GM12801 (cell line): ENCODE data around the gene LAMA3.

ENCODE experiments used
- TF ChIP-seq, protein P1 (sequence below): IDR thresholded peaks from one replicate; pipeline ENCODE4 v1.5.1; 2011; ENCODE audit warnings: control low read depth; ENCODE audit not compliant: insufficient read length; ENCODE audit errors: extremely low read depth

The LAMA3 gene

GRCh38 chr18:23852236-23853045 is 163.2 kb downstream of the LAMA3 start:
- TF ChIP-seq, protein P1, sequence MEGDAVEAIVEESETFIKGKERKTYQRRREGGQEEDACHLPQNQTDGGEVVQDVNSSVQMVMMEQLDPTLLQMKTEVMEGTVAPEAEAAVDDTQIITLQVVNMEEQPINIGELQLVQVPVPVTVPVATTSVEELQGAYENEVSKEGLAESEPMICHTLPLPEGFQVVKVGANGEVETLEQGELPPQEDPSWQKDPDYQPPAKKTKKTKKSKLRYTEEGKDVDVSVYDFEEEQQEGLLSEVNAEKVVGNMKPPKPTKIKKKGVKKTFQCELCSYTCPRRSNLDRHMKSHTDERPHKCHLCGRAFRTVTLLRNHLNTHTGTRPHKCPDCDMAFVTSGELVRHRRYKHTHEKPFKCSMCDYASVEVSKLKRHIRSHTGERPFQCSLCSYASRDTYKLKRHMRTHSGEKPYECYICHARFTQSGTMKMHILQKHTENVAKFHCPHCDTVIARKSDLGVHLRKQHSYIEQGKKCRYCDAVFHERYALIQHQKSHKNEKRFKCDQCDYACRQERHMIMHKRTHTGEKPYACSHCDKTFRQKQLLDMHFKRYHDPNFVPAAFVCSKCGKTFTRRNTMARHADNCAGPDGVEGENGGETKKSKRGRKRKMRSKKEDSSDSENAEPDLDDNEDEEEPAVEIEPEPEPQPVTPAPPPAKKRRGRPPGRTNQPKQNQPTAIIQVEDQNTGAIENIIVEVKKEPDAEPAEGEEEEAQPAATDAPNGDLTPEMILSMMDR, result no peak

- TF ChIP-seq, protein P1, result no peak
Observed at GRCh38 chr18:23853448-23854195, 164.4 kb downstream of the LAMA3 start.

DNA sequence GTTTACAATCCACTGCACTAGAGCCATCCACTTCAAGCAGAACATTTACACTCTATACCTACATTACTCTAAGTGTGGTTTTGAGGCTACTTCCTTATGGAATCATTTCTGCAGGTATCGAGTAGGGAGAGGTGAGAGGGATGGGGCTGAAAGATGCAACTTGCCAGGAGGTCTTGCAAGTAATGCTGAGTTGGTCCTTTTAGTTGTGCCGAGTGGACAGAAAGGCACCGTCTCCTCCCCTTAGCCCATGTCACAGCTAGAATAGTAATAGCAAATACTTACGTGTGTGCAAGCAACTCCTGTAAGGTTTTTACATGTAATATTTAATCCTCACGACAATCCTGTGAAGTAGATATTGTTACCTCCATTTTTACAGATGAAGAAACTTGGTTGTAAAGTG is 166.5 kb downstream of the LAMA3 start:
- TF ChIP-seq, protein P1, result no peak

GRCh38 chr18:23856466-23857163 is 167.4 kb downstream of the LAMA3 start:
- TF ChIP-seq, protein P1, result no peak

DNA sequence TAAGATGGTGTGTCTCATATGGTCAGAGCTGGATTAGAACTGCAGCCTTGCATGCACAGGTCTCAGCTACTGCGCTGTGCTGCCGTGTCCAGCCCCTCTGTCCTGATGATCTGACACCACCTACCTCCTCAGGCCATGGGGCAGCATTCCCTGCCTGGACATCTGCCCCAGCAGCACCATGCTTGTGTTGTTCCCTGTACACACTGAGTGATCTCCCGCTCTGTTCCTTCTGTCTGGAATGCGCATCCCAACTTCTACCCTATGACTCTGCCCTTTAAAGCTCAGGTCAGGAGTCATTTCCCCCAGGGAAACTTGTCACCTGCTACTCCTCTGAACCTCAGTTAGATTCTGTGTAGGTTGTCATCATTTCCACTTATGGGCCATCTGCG is 167.9 kb downstream of the LAMA3 start:
- TF ChIP-seq, protein P1, result no peak

- TF ChIP-seq, protein P1, result no peak
Observed at GRCh38 chr18:23857756-23858155, 168.5 kb downstream of the LAMA3 start.

DNA sequence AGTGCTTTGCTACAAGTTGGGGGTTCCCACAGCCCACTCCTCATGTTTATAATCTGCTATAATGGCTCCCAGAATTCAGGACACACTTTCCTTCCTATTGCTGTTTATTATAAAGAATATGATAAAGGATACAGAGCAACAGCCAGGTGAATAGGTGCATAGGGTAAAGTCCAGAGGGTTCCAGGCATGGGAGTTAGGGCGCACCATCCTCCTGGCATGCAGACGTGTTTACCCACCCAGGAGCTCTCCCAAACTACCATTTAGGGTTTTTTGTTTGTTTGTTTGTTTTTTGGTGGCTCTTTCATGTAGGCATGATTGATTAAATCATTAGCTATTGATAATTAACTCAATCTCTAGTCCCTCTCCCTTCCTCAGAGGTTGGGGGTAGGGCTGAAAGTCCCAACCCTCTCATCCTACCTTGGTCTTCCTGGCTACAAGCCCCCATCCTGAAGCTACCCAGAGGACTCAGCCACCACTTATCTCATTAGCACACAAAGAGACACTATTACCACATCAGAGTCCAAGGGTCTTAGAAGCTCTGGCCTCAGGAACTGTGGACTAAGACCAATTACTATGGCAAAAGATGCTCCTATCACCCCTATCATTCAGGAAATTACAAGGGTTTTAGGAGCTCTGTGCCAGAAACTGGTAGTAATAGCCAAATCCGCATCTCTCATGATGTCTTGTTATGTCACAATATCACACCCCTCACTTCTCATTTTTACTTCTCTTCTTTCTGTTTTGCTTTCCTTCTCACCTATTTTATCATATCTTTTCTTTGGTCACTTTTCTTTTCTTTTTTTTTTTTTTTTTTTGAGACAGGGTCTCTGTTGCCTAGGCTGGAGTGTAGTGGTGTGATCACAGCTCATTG is 170.4 kb downstream of the LAMA3 start:
- TF ChIP-seq, protein P1, result no peak
